ENCODE data around the gene MAFB.

MAFB gene

DNA sequence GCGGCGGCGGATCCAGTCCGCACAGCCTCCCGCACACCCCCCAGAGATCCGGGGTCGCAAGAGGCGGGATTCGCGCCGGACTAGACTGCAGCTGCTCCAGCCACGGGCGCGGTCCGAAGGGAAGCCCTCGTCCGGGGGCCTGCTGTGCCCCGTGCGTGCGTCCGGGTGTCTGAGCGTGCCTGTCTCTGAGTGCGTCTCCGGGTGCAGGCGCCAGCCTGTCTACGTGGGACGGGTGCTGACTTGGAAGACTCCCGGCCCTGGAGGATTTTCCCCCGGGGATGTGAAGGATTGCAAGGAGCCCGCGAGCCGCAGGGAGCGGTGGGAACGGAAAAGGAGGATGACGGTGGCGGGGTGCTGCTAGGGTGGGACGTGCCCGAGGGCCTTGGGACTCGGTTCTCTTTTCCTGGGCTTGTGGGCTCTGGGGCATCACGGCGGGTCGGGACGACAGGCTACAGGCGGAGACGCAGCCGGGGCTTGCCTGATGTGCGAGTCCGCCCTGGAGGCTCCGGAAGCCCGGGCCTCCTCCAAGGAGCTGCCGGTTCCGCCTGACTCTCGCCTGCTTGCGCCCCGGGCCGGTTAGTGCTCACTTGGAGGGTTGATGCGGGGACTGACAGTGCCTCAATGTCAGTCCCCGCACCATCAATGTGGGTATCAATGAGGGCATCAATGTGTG lies 5.7 kb downstream of the MAFB start:
- H3K4me3 ChIP-seq (ENCODE audit: control insufficient read depth, low read depth, low read length) = no peak overlapping the region
- TF ChIP-seq CTCF (IDR thresholded peaks at IDR 0.05; ENCODE audit: control insufficient read depth, insufficient read depth, low read depth, low read length, missing control alignments) = no peak
- DNase-seq (ENCODE audit: low read depth) = no peak

GRCh38 chr20:40682104-40682981 lies 6.7 kb downstream of the MAFB start:
- DNase-seq (ENCODE audit: low read depth) = no peak
- TF ChIP-seq CTCF (IDR thresholded peaks at IDR 0.05; ENCODE audit: control insufficient read depth, insufficient read depth, low read depth, low read length, missing control alignments) = no peak
- H3K4me3 ChIP-seq (ENCODE audit: control insufficient read depth, low read depth, low read length) = no peak overlapping the region

DNA sequence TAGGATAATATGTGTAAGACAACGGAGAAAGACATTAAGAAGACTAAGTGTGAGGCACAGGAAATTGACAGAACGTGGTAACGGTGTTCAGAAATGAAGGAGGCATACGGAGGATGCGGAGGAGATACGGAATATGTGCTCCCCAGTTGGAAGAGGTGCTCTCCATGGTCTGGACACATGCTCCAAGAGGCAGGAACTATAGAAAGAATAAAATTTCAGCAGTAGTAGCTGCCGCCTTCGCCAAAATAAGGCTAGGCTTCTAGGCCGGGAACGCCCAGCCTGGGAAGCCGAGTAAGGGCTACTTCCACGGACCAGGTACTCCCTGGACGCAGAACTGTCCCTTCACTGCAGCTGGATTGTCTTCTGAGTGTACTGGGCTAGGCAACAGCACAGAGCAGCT lies 7.4 kb downstream of the MAFB start:
- H3K4me3 ChIP-seq (ENCODE audit: control insufficient read depth, low read depth, low read length) = no peak overlapping the region
- DNase-seq (ENCODE audit: low read depth) = no peak
- no peak for TF ChIP-seq CTCF (IDR thresholded peaks at IDR 0.05; ENCODE audit: control insufficient read depth, insufficient read depth, low read depth, low read length, missing control alignments)

- H3K4me3 ChIP-seq (ENCODE audit: control insufficient read depth, low read depth, low read length) = no peak overlapping the region
- no peak for DNase-seq (ENCODE audit: low read depth)
- TF ChIP-seq CTCF (IDR thresholded peaks at IDR 0.05; ENCODE audit: control insufficient read depth, insufficient read depth, low read depth, low read length, missing control alignments) = no peak
Measured at GRCh38 chr20:40681165-40681564, 7.9 kb downstream of the MAFB start.

DNA sequence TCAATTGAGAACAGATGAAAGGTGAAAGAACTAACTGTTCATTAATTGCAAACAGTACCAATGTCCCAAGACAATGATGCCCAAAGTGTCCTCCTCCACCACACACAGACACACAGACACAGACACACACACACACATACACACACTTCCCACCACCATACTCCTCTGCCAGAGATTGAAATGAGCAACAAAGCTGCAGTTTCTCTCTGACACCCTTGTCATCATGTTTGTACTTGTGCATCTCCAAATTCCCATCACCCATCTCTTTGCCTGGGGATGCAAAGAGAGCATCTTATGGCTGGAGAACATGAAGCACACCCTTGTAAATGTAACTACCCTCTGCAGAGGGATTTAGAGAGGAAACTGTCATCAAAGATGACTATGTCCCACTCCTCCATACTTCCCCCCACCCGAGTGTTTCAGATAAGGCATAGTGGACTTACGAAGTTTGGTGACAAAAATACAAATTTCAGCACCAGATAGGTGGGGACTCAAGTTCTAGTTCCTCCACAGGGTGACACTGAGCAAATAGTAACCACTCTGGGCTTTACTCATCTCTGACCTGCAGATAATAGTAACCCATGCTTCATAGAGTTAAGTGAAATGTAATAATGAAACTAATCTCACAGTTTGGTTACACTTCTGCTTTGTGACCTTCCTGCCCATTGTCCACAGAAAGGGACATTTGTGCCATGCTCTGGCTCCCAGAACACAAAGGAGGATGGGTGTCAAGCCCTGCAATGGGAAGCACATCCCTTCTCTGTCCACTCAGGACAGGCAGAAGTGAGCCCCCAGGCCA lies 8.7 kb downstream of the MAFB start:
- no peak for TF ChIP-seq CTCF (IDR thresholded peaks at IDR 0.05; ENCODE audit: control insufficient read depth, insufficient read depth, low read depth, low read length, missing control alignments)
- no peak overlapping the region for H3K4me3 ChIP-seq (ENCODE audit: control insufficient read depth, low read depth, low read length)
- no peak for DNase-seq (ENCODE audit: low read depth)

- TF ChIP-seq CTCF (IDR thresholded peaks at IDR 0.05; ENCODE audit: control insufficient read depth, insufficient read depth, low read depth, low read length, missing control alignments) = no peak
- no peak overlapping the region for H3K4me3 ChIP-seq (ENCODE audit: control insufficient read depth, low read depth, low read length)
Measured at GRCh38 chr20:40679184-40679583, 9.9 kb downstream of the MAFB start.

More at GRCh38 chr20:40679184-40679583, 9.9 kb downstream of the MAFB start:
- no peak for DNase-seq (ENCODE audit: low read depth)

Measured in AG09309 (cell line).